Smooth muscle cell (in vitro differentiated cells): ENCODE results near the gene PBX3. TPM values are rescaled to one million over a fixed set of nuclear protein-coding genes. Genes with fewer than 3 reads are reported as not detected.

Experiments
- DNase-seq: peaks from one replicate; lab custom pipeline; 2025; ENCODE audit not compliant: unreplicated experiment; lab: John Stamatoyannopoulos, UW
- H2AFZ ChIP-seq: fragments of 200-600 bp; sonication (generic); 2 replicates; pipeline ENCODE4 v1.6.0; 2016; ENCODE audit warnings: antibody characterized with exemption, low read depth, mild to moderate bottlenecking
- H3F3A ChIP-seq: fragments of 200-600 bp; sonication (generic); 2 replicates; pipeline ENCODE4 v1.6.0; 2017; ENCODE audit warnings: antibody characterized with exemption, low read depth
- H3K27ac ChIP-seq: fragments of 200-600 bp; sonication (generic); 2 replicates; pipeline ENCODE4 v1.5.1; 2016; ENCODE audit warnings: low read depth, mild to moderate bottlenecking
- H3K27me3 ChIP-seq: fragments of 200-600 bp; sonication (generic); 2 replicates; pipeline ENCODE4 v1.6.1; 2016; ENCODE audit warnings: low read depth, mild to moderate bottlenecking
- H3K36me3 ChIP-seq: fragments of 200-600 bp; sonication (generic); 2 replicates; pipeline ENCODE4 v1.5.1; 2016; ENCODE audit warnings: low read depth
- H3K4me1 ChIP-seq: fragments of 200-600 bp; sonication (generic); 2 replicates; pipeline ENCODE4 v1.5.1; 2016; ENCODE audit warnings: low read depth
- H3K4me2 ChIP-seq: fragments of 200-600 bp; sonication (generic); 2 replicates; pipeline ENCODE4 v1.6.0; 2016; ENCODE audit warnings: mild to moderate bottlenecking
- H3K4me3 ChIP-seq: fragments of 200-600 bp; sonication (generic); 2 replicates; pipeline ENCODE4 v1.5.1; 2016; ENCODE audit warnings: mild to moderate bottlenecking
- H3K79me2 ChIP-seq: fragments of 200-600 bp; sonication (generic); 2 replicates; pipeline ENCODE4 v1.6.0; 2016; ENCODE audit warnings: low read depth, mild to moderate bottlenecking
- H3K9ac ChIP-seq: fragments of 200-600 bp; sonication (generic); 2 replicates; pipeline ENCODE4 v1.6.0; 2016; ENCODE audit warnings: low read depth
- H3K9me3 ChIP-seq: fragments of 200-600 bp; sonication (generic); replicated peaks from 2 replicates; pipeline ENCODE4 v1.5.1; 2016; ENCODE audit warnings: low read depth
- H4K20me1 ChIP-seq: fragments of 200-600 bp; sonication (generic); 2 replicates; pipeline ENCODE4 v1.6.0; 2016; ENCODE audit warnings: low read depth
- WGBS: methylation state at CpG from one replicate; pipeline ENCODE4 v1.1.7; 2016; ENCODE audit warnings: low lambda C conversion rate; 5-methylcytosine and 5-hydroxymethylcytosine counted together
- polyA plus RNA-seq: library from polyadenylated mRNA; unstranded; fragments of >200 nt; fragmentation: Nextera tagmentation; extraction: Ambion mirVana; gene quantifications from 2 replicates; pipeline ENCODE4 v1.2.1, GENCODE V29; 2016
- total RNA-seq: library from RNA; depleted of rRNA; stranded (reverse); fragments of >200 nt; gene quantifications from 2 replicates; pipeline ENCODE4 v1.2.3, GENCODE V29; 2014
- TF ChIP-seq, protein P1 (sequence below): fragments of 200-600 bp; sonication (generic); IDR thresholded peaks from 2 replicates; pipeline ENCODE4 v1.5.1; 2017; ENCODE audit warnings: borderline replicate concordance, mild to moderate bottlenecking, antibody characterized with exemption; ENCODE audit not compliant: insufficient read depth, poor library complexity, severe bottlenecking

The PBX3 gene
- total and polyA plus RNA-seq, 2 experiments from 2014 or later, result 15.3 to 34.6 TPM

GRCh38 chr9:125979383-125979782 lies 232.2 kb downstream of the PBX3 start:
- H4K20me1 ChIP-seq, result no peaks in the 10 kb centered on the region
- no peaks in the 10 kb centered on the region for H3K27me3 ChIP-seq
- 81% methylated on average over 1 of the region's 1 CpG for WGBS
- no peak overlapping the region for H3K9ac ChIP-seq
- no peak overlapping the region for H3K27ac ChIP-seq
- no peak overlapping the region for H3K4me2 ChIP-seq
- H3K4me1 ChIP-seq, result no peaks in the 10 kb centered on the region
- no peak overlapping the region for H3K4me3 ChIP-seq
- H3K36me3 ChIP-seq, result no peaks in the 10 kb centered on the region
- H3K9me3 ChIP-seq, result no peaks in the 10 kb centered on the region
- H2AFZ ChIP-seq, result no peak overlapping the region
- H3F3A ChIP-seq, result no peaks in the 10 kb centered on the region
- no peaks in the 10 kb centered on the region for H3K79me2 ChIP-seq
- DNase-seq, result no peak
- TF ChIP-seq, protein P1, sequence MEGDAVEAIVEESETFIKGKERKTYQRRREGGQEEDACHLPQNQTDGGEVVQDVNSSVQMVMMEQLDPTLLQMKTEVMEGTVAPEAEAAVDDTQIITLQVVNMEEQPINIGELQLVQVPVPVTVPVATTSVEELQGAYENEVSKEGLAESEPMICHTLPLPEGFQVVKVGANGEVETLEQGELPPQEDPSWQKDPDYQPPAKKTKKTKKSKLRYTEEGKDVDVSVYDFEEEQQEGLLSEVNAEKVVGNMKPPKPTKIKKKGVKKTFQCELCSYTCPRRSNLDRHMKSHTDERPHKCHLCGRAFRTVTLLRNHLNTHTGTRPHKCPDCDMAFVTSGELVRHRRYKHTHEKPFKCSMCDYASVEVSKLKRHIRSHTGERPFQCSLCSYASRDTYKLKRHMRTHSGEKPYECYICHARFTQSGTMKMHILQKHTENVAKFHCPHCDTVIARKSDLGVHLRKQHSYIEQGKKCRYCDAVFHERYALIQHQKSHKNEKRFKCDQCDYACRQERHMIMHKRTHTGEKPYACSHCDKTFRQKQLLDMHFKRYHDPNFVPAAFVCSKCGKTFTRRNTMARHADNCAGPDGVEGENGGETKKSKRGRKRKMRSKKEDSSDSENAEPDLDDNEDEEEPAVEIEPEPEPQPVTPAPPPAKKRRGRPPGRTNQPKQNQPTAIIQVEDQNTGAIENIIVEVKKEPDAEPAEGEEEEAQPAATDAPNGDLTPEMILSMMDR, result no peak

GRCh38 chr9:125982798-125983406 lies 235.7 kb downstream of the PBX3 start:
- TF ChIP-seq, protein P1, result no peak

DNA sequence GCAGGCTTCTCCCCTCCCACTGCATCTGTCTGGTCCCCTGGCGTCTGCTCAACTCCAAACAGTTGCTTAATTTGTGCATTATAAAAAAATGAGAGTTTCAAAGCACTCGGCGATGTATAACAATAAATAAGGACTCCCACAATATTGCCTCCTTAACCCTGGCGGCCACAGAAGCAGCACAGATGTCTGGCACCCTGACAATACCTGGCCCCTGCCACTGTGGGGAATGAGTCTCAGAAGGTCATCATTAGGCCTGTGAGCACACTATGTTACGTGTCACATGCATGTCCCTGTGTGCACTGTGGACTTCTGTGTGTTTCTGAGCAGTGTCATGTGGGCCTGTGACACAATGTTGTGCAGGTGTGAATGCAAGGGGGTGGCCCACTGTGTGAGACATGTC lies 236.5 kb downstream of the PBX3 start:
- Histone ChIP-seq H3K4me2 (no peak overlapping the region), H3K9ac (no peak overlapping the region), H3K4me1 (no peaks in the 10 kb centered on the region), H3K36me3 (no peaks in the 10 kb centered on the region), H3K27ac (no peak overlapping the region), H3K9me3 (no peaks in the 10 kb centered on the region), H4K20me1 (no peaks in the 10 kb centered on the region), H3K27me3 (no peaks in the 10 kb centered on the region), H3K79me2 (no peaks in the 10 kb centered on the region), H2AFZ (no peak overlapping the region), H3K4me3 (no peak overlapping the region), H3F3A (no peaks in the 10 kb centered on the region)
- DNase-seq, result no peak
- TF ChIP-seq, protein P1, result no peak
- WGBS, result 94% methylated on average over 5 of the region's 5 CpGs

More at GRCh38 chr9:125982798-125983406, 235.7 kb downstream of the PBX3 start:
- Histone ChIP-seq H3K4me1 (no peaks in the 10 kb centered on the region), H3K4me3 (no peak overlapping the region), H3K79me2 (no peaks in the 10 kb centered on the region), H3K36me3 (no peaks in the 10 kb centered on the region), H3K27ac (no peak overlapping the region), H2AFZ (no peak overlapping the region), H3F3A (no peaks in the 10 kb centered on the region), H3K9ac (no peak overlapping the region), H3K27me3 (no peaks in the 10 kb centered on the region), H3K9me3 (no peaks in the 10 kb centered on the region), H3K4me2 (no peak overlapping the region), H4K20me1 (no peaks in the 10 kb centered on the region)
- 91% methylated on average over 8 of the region's 8 CpGs for WGBS
- no peak for DNase-seq

- H3F3A ChIP-seq, result no peaks in the 10 kb centered on the region
- no peaks in the 10 kb centered on the region for H3K9me3 ChIP-seq
- H2AFZ ChIP-seq, result no peak overlapping the region
- H4K20me1 ChIP-seq, result no peaks in the 10 kb centered on the region
- no peaks in the 10 kb centered on the region for H3K27me3 ChIP-seq
- 79% methylated on average over 2 of the region's 2 CpGs for WGBS
- no peaks in the 10 kb centered on the region for H3K79me2 ChIP-seq
- no peak overlapping the region for H3K4me2 ChIP-seq
- no peak overlapping the region for H3K9ac ChIP-seq
- H3K4me3 ChIP-seq, result no peak overlapping the region
- no peak for DNase-seq
- H3K27ac ChIP-seq, result no peak overlapping the region
- TF ChIP-seq, protein P1, result no peak
- no peaks in the 10 kb centered on the region for H3K4me1 ChIP-seq
- no peaks in the 10 kb centered on the region for H3K36me3 ChIP-seq
These were observed 237.3 kb downstream of the PBX3 start for GRCh38 chr9:125984461-125984860.
